ENCODE results near the gene CELF2. TPM values are rescaled to one million over a fixed set of nuclear protein-coding genes. Genes with fewer than 3 reads are reported as not detected.

CELF2 gene
- total and polyA plus RNA-seq, 8 donors, result 58.0 to 107 (median 65.9) TPM

- intact Hi-C loops (cut with DNase I), result no loop called here
- TF ChIP-seq CTCF (IDR thresholded peaks at IDR 0.05), result no peak
- Histone ChIP-seq H3K4me1 (peaks cover 0 to 54% of the 10 kb centered on the region in 2 donors), H3K9me3 (no peaks in the 10 kb centered on the region), H3K27me3 (no peaks in the 10 kb centered on the region), H3K27ac (no peak overlapping the region), H3K4me3 (no peak overlapping the region), H3K36me3 (peaks cover 0 to 5% of the 10 kb centered on the region in 2 donors)
- ATAC-seq (no peak), DNase-seq (no peak)
These were observed 221.2 kb downstream of the CELF2 start for GRCh38 chr10:11238893-11239292.

GRCh38 chr10:11240641-11241040 lies 223.0 kb downstream of the CELF2 start:
- no peak for TF ChIP-seq CTCF (IDR thresholded peaks at IDR 0.05)
- intact Hi-C loops (cut with DNase I), result no loop called here
- Histone ChIP-seq H3K4me3 (no peak overlapping the region), H3K9me3 (no peaks in the 10 kb centered on the region), H3K4me1 (peaks cover 0 to 72% of the 10 kb centered on the region in 2 donors), H3K27ac (no peak overlapping the region), H3K27me3 (no peaks in the 10 kb centered on the region), H3K36me3 (no peaks in the 10 kb centered on the region)
- DNase-seq (no peak), ATAC-seq (no peak)

GRCh38 chr10:11242443-11243387 lies 225.0 kb downstream of the CELF2 start:
- H3K27ac ChIP-seq, result peak overlapping the region in 1 of 2 donors; percentile 18
- no peak for TF ChIP-seq CTCF (IDR thresholded peaks at IDR 0.05)

GRCh38 chr10:11243425-11244222 lies 226.0 kb downstream of the CELF2 start:
- intact Hi-C loops (cut with DNase I), result no loop called here
- H3K9me3 ChIP-seq, result no peaks in the 10 kb centered on the region
- H3K36me3 ChIP-seq, result peaks cover 0 to 12% of the 10 kb centered on the region in 2 donors
- no peak for ATAC-seq
- H3K4me3 ChIP-seq, result no peak overlapping the region
- H3K27ac ChIP-seq, result no peak overlapping the region
- no peaks in the 10 kb centered on the region for H3K27me3 ChIP-seq
- no peak for TF ChIP-seq CTCF (IDR thresholded peaks at IDR 0.05)
- DNase-seq, result no peak
- H3K4me1 ChIP-seq, result peaks cover 0 to 49% of the 10 kb centered on the region in 2 donors

More at GRCh38 chr10:11242443-11243387, 225.0 kb downstream of the CELF2 start:
- Histone ChIP-seq H3K4me1 (peaks cover 0 to 54% of the 10 kb centered on the region in 2 donors), H3K27me3 (no peaks in the 10 kb centered on the region), H3K4me3 (no peak overlapping the region), H3K36me3 (peaks cover 0 to 12% of the 10 kb centered on the region in 2 donors), H3K9me3 (no peaks in the 10 kb centered on the region)
- ATAC-seq, result peak; percentile 48
- intact Hi-C loops (cut with DNase I), result no loop called here
- peak in 2 of 4 donors; percentile 46 to 73 for DNase-seq

- no peak overlapping the region for H3K27ac ChIP-seq
- DNase-seq (no peak), ATAC-seq (no peak)
- H3K4me1 ChIP-seq, result peaks cover 0 to 42% of the 10 kb centered on the region in 2 donors
- H3K36me3 ChIP-seq, result peaks cover 0 to 25% of the 10 kb centered on the region in 2 donors
- no peaks in the 10 kb centered on the region for H3K27me3 ChIP-seq
- TF ChIP-seq CTCF (IDR thresholded peaks at IDR 0.05), result no peak
- H3K9me3 ChIP-seq, result no peaks in the 10 kb centered on the region
- no peak overlapping the region for H3K4me3 ChIP-seq
- intact Hi-C loops (cut with DNase I), result no loop called here
These were observed 227.4 kb downstream of the CELF2 start for GRCh38 chr10:11245095-11245479.

Measured in left lung (tissue), 10 donors.